Germinal center (tissue), 1 donor: Measurements from ENCODE around the gene CLIC1.
"Not testable (repeated sequence)": the region's sequence is repeated elsewhere in the genome, so short reads cannot be mapped to it uniquely, and the experiment has no call there.

Experiments used
- DNase-seq: peaks from one replicate; pipeline ENCODE4 v3.0.0; 2012; ENCODE audit warnings: mixed read lengths, low spot score

Gene CLIC1

GRCh38 chr6:31722173-31722572, 14.2 kb downstream of the CLIC1 start:
- no peak for DNase-seq

GRCh38 chr6:31721351-31722020, 14.8 kb downstream of the CLIC1 start, which contains the start of gene LY6G6C:
TSS of gene LY6G6C (minus strand) at chr6:31721746. CDS start at chr6:31721679, 67 bp downstream.
- no peak for DNase-seq

GRCh38 chr6:31720196-31720770, 16.0 kb downstream of the CLIC1 start:
- no peak for DNase-seq

- no peak for DNase-seq
Observed at GRCh38 chr6:31719001-31719400, 17.3 kb downstream of the CLIC1 start.

GRCh38 chr6:31718265-31718664, 18.1 kb downstream of the CLIC1 start:
- no peak for DNase-seq

GRCh38 chr6:31717499-31718222, 18.7 kb downstream of the CLIC1 start:
- DNase-seq, result no peak

- DNase-seq, result no peak
Observed at GRCh38 chr6:31715022-31715958, 21.0 kb downstream of the CLIC1 start, which contains the start of gene LY6G6D. TSS of gene LY6G6D (plus strand) at chr6:31715348. CDS start at chr6:31715356, 8 bp downstream.

GRCh38 chr6:31713991-31714684, 22.2 kb downstream of the CLIC1 start:
- no peak for DNase-seq

- DNase-seq, result no peak
Observed at GRCh38 chr6:31713465-31713864, 22.9 kb downstream of the CLIC1 start.

GRCh38 chr6:31712296-31712695, 24.0 kb downstream of the CLIC1 start:
- no peak for DNase-seq

GRCh38 chr6:31711233-31711632, 25.1 kb downstream of the CLIC1 start:
- DNase-seq, result no peak

GRCh38 chr6:31710523-31711219, 25.7 kb downstream of the CLIC1 start:
- DNase-seq, result no peak

- not testable (repeated sequence) for DNase-seq
Observed at GRCh38 chr6:31709157-31709556, 27.2 kb downstream of the CLIC1 start.

GRCh38 chr6:31708224-31708623, 28.1 kb downstream of the CLIC1 start:
- no peak for DNase-seq

- DNase-seq, result no peak
Observed at GRCh38 chr6:31707701-31708100, 28.6 kb downstream of the CLIC1 start.

- DNase-seq, result no peak
Observed at GRCh38 chr6:31706599-31706998, 29.7 kb downstream of the CLIC1 start, which contains the start of gene LY6G6F. TSS of gene LY6G6F (plus strand) at chr6:31706866. CDS start at chr6:31706907, 41 bp downstream.

- no peak for DNase-seq
Observed at GRCh38 chr6:31705931-31706330, 30.4 kb downstream of the CLIC1 start.

GRCh38 chr6:31702819-31703716, 33.3 kb downstream of the CLIC1 start, which contains the start of gene ABHD16A:
TSS of gene ABHD16A (minus strand) at chr6:31703324. CDS start at chr6:31703281, 43 bp downstream.
- DNase-seq, result peak; percentile 99

- DNase-seq, result peak; percentile 33
Observed at GRCh38 chr6:31702405-31702818, 33.9 kb downstream of the CLIC1 start.
